Astrocyte of the cerebellum (primary cell): ENCODE results near the gene NPB.

ENCODE experiments used
- DNase-seq: peaks from one replicate; pipeline ENCODE4 v3.0.0-alpha.2; 2011; ENCODE audit warnings: low read depth
- H3K4me3 ChIP-seq: 2 replicates; pipeline ENCODE4 v1.5.1; 2011; ENCODE audit warnings: mild to moderate bottlenecking, low read depth, low read length, moderate library complexity
- in situ Hi-C: cut with HindIII; loops from 2 replicates; pipeline ENCODE4 v1.10.0; 2017; ENCODE audit warnings: low sequenced_read_pairs
- TF ChIP-seq, protein P1 (sequence below): IDR thresholded peaks from 2 replicates; pipeline ENCODE4 v1.5.1; 2012; ENCODE audit warnings: low read length, low read depth, moderate library complexity, mild to moderate bottlenecking; ENCODE audit errors: missing control alignments

Gene NPB

DNA sequence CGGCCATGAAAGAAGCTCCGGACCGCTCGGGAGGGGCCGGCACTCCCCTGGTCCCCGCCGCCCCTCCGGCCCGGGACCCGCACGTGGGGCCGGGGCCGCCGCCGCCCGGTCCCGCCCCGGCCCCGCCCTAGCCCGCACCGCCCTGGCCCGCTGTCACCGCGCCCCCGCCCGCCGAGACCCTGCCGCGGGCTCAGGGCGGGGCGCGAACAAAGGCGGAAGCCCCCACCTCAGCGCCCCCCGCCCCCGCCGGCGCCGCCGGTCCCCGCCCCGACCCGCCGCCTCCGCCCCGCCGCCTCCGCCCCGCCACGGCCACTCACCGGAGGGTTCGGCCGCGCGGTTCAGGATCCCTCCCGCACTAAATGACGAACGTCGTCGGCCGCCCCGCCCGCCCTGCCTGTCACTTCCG, 31.1 kb upstream of the NPB start, which contains the start of gene ARHGDIA:
TSS of gene ARHGDIA (minus strand) at position 357 of the 406 bp plus-strand sequence. CDS start 1,407 bp downstream, outside the sequence.
- peak within 1 kb of the TSS; percentile 84 for H3K4me3 ChIP-seq
- in situ Hi-C loops: no loop called here
- TF ChIP-seq, protein P1, sequence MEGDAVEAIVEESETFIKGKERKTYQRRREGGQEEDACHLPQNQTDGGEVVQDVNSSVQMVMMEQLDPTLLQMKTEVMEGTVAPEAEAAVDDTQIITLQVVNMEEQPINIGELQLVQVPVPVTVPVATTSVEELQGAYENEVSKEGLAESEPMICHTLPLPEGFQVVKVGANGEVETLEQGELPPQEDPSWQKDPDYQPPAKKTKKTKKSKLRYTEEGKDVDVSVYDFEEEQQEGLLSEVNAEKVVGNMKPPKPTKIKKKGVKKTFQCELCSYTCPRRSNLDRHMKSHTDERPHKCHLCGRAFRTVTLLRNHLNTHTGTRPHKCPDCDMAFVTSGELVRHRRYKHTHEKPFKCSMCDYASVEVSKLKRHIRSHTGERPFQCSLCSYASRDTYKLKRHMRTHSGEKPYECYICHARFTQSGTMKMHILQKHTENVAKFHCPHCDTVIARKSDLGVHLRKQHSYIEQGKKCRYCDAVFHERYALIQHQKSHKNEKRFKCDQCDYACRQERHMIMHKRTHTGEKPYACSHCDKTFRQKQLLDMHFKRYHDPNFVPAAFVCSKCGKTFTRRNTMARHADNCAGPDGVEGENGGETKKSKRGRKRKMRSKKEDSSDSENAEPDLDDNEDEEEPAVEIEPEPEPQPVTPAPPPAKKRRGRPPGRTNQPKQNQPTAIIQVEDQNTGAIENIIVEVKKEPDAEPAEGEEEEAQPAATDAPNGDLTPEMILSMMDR: no peak
- no peak for DNase-seq

DNA sequence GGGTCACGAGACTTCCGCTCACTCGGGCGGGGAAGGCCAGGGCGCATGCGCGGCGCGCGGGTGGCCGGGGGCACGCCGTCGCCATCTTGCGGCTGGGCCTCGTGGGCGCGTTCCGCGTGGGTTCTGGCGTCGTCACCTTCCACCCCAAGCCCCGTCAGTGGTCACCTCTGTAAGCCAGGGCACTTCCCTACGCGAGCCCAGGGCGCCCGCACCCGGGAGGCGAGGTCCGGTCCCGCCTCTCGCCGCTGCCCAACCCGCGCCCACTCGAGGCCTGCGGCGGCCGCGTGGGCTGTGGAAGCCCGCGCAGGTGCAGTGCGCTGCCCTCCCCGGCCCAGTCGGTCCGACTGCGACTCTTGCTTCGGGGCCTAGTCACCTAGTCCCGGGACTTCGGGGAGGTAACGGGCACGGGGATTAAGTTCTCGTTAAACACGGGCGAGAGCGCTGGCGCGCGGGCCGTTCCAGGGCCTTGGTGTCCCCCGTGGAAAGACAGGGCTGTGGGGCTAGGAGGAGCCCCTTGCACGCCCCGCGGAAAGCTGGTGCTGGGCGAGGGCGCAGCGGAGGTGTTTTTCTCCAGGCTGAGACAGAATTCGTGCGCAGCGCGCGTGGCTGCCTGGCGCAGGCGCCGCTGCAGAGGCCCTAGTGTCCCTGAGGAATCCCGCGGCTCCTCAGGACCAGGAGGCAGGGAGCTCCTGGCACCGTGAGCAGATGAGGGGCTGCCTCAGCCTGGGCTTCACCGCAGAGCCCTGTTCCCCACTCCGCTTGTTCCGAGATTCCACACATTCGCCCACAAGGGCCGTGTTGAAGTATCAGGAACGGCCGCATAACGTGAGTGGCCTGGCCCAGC, 30.4 kb upstream of the NPB start:
- H3K4me3 ChIP-seq: peak overlapping the region; percentile 84
- DNase-seq: no peak
- TF ChIP-seq, protein P1: peak; percentile 22
- in situ Hi-C loops: no loop called here

DNA sequence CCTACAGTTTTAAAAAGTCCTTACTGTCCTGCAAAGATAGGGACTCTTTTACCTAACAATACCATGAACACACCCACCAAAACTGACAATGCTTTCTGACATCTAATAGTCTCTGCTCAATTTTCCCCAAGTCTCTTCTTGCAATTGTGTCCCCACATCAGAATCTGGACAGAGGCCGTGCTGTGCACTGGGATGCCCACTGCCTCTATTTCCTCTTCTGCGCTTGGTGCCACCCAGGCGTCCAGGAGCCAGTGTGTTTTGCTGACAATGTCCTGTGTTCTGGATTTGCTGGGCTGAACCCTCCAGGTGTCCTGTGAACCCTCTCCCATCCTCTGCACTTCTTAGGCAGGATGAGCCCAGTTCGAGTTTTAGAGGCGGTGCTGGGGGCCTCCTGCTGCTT, 24.5 kb upstream of the NPB start:
- in situ Hi-C loops: no loop called here
- no peak overlapping the region for H3K4me3 ChIP-seq
- DNase-seq: no peak
- TF ChIP-seq, protein P1: no peak

DNA sequence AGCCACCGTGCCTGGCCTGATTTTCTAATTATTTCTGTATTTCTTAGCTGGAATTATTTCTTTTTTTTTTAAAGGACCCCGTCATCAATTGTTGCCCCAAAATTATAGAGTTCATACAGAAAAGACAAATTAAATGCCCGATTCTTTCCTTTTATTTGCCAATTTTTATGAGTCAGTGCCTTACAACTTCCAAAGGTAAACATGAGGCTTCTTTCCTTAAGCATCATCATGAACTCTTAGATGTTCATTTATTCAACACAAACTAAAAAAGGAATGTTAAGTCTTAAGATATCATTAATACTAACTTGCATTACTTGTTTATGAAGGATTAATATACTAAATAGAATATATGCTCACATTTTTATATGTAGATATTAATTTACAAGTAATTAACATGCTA, 23.7 kb upstream of the NPB start:
- TF ChIP-seq, protein P1: no peak
- no peak for DNase-seq
- no peak overlapping the region for H3K4me3 ChIP-seq
- in situ Hi-C loops: no loop called here

DNA sequence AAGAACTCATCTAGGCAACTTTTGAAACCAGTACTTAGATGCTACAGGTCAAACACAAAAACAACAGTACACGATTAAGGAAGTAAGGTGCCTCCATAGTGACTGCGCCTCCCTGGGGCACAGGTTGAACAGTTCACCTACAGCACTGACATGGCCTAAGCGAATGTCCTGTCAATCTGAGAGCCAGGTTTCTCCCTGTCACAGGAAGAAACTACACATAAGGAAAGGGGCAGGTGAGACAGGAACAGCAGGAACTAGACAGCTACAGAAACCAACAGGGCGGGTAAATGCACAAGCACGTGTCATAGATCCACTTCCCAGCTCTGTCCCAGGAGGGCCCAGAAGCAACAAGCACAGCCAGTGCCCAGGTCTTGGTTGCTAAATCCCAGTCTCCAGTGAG, 22.9 kb upstream of the NPB start:
- H3K4me3 ChIP-seq: no peak overlapping the region
- in situ Hi-C loops: no loop called here
- DNase-seq: no peak
- TF ChIP-seq, protein P1: no peak

DNA sequence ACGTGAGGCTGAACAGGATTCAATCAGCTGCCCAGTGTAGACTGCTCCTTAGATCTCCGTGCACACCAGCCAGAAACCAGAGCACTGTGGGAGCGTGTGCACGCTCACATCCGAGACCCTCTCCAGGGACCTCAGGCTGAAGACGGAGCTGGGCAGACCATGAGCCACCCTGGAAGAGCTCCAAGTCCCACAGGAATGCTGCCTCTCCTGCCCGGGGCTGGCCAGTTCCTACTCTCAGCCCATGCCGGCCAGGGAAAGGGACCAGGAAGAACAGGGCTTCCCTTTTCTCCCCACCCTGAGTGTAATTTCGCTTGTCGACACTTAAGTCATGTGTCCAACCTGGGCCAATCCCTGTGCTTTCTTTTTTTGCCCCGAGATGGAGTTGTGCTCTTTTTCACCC, 17.5 kb upstream of the NPB start:
- no peak overlapping the region for H3K4me3 ChIP-seq
- in situ Hi-C loops: no loop called here
- no peak for DNase-seq
- TF ChIP-seq, protein P1: no peak
